NCI-H146 treated with DMSO at 0.1 percent for 48 hours (cell line): Measurements from ENCODE around the gene VRK3.
"Not testable (repeated sequence)": the region's sequence is repeated elsewhere in the genome, so short reads cannot be mapped to it uniquely, and the experiment has no call there.

Experiments used
- DNase-seq: peaks from one replicate; lab custom pipeline; 2025; ENCODE audit not compliant: unreplicated experiment; lab: John Stamatoyannopoulos, UW

Gene VRK3

GRCh38 chr19:49958144-49958543, 67.0 kb downstream of the VRK3 start:
- DNase-seq: not testable (repeated sequence)

GRCh38 chr19:49957262-49957915, 67.8 kb downstream of the VRK3 start:
- no peak for DNase-seq

GRCh38 chr19:49956115-49956495, 69.1 kb downstream of the VRK3 start:
- no peak for DNase-seq

- DNase-seq: peak; percentile 36
These were observed 70.2 kb downstream of the VRK3 start for GRCh38 chr19:49954933-49955332.

- no peak for DNase-seq
These were observed 70.9 kb downstream of the VRK3 start for GRCh38 chr19:49954092-49954829.

GRCh38 chr19:49953416-49953815, 71.8 kb downstream of the VRK3 start:
- no peak for DNase-seq

GRCh38 chr19:49952906-49953305, 72.3 kb downstream of the VRK3 start:
- DNase-seq: no peak

- DNase-seq: no peak
These were observed 72.7 kb downstream of the VRK3 start for GRCh38 chr19:49952479-49952836.

GRCh38 chr19:49951806-49952478, 73.2 kb downstream of the VRK3 start:
- DNase-seq: no peak

GRCh38 chr19:49950956-49951526, 74.1 kb downstream of the VRK3 start:
- no peak for DNase-seq

GRCh38 chr19:49950590-49950948, 74.6 kb downstream of the VRK3 start:
- DNase-seq: no peak

GRCh38 chr19:49949742-49950589, 75.2 kb downstream of the VRK3 start:
- DNase-seq: no peak

GRCh38 chr19:49946415-49946814, 78.8 kb downstream of the VRK3 start:
- DNase-seq: peak; percentile 24

- DNase-seq: not testable (repeated sequence)
These were observed 80.6 kb downstream of the VRK3 start for GRCh38 chr19:49944567-49944966.

- DNase-seq: no peak
These were observed 84.7 kb downstream of the VRK3 start for GRCh38 chr19:49940482-49940791.

- DNase-seq: no peak
These were observed 85.3 kb downstream of the VRK3 start for GRCh38 chr19:49939721-49940481.

GRCh38 chr19:49938662-49939061, 86.5 kb downstream of the VRK3 start:
- no peak for DNase-seq

- peak; percentile 67 for DNase-seq
These were observed 87.3 kb downstream of the VRK3 start for GRCh38 chr19:49937750-49938381.

GRCh38 chr19:49936549-49936948, 88.6 kb downstream of the VRK3 start:
- no peak for DNase-seq

GRCh38 chr19:49933643-49934042, 91.5 kb downstream of the VRK3 start:
- DNase-seq: no peak
